ENCODE results near the gene BRINP1. TPM values are rescaled to one million over a fixed set of nuclear protein-coding genes. Genes with fewer than 3 reads are reported as not detected.

Gene BRINP1
- total and polyA plus RNA-seq, 2 of the 8 experiments (the other 6 are each of a cell fraction or from before 2014, with no cell fraction given), result 19.5 to 20.5 TPM

DNA sequence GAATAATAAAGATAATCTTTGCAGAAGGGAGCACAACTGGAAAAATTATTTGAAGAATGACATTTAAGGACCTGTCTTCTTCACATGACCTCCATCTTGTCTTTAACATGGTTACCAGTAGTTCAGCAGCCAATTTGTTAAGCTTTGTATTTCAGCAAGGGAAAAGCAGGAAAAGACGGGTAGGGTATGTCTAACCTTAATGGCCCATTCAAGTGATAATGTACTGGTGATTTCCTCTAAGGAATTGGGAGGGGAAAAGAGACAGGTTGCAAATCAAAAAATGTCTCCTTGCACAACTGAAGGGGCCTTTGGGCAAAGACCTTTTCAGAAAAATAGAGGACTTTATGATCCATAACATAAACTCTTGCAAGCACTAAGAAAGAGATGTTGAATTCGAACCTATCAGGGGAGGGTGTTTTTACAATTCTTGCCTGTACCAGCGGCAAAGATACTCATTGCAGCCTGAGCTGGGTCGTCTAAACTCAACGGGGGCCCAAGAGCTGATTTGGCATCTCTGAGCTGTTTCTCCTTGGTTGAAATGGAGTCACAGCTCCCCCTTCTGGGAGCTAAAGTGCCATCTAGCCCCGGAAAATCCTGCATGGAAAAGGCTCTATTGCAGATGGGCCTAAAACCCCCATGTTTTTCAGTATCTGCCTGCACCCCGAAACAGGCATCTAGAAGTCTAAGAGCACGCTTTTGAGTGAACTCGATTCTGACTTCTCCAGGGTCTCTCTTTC is 3.8 kb downstream of the BRINP1 start (continued):
- TF ChIP-seq CHD7 (IDR thresholded peaks at IDR 0.05; ENCODE audit: insufficient replicate concordance, low read length) (no peak), KDM1A (IDR thresholded peaks at IDR 0.05; ENCODE audit: borderline replicate concordance, low read length) (no peak), CREB1 (IDR thresholded peaks at IDR 0.05) (no peak), ZNF274 (IDR thresholded peaks at IDR 0.05; ENCODE audit: borderline replicate concordance, extremely low read depth, low read length) (no peak), E2F6 (IDR thresholded peaks at IDR 0.05) (no peak), SP4 (IDR thresholded peaks at IDR 0.05; ENCODE audit: low read length) (no peak), CHD1 (IDR thresholded peaks at IDR 0.05; ENCODE audit: low read depth, low read length) (no peak), KDM5A (IDR thresholded peaks at IDR 0.05; ENCODE audit: low read length) (no peak), NRF1 (IDR thresholded peaks at IDR 0.05; ENCODE audit: low read depth, low read length) (no peak), TEAD4 (IDR thresholded peaks at IDR 0.05; ENCODE audit: low read depth, low read length) (no peak), GABPA (IDR thresholded peaks at IDR 0.05; ENCODE audit: borderline replicate concordance, insufficient read depth, low read length) (no peak)
